Endothelial cell of umbilical vein (primary cell): Measurements from ENCODE around the gene ASB13. TPM values are rescaled to one million over a fixed set of nuclear protein-coding genes. Genes with fewer than 3 reads are reported as not detected.

ENCODE experiments used
- BruUV-seq: library from RNA; stranded (reverse); fragments of 400-500 nt; replicated peaks from 2 replicates; lab custom pipeline; 2021; lab: Mats Ljungman, UMichigan
- CTCF ChIA-PET: fragments of 300-600, 350-600 bp; sonication (Branson Sonifier 250); formaldehyde crosslinking; loops from one replicate; lab custom pipeline; 2021; ENCODE audit warnings: antibody characterized with exemption, inconsistent platforms; lab: Charles Lee
- POLR2A ChIA-PET: fragments of 300-600, 350-600 bp; sonication (Branson Sonifier 250); formaldehyde crosslinking; loops from one replicate; lab custom pipeline; 2021; ENCODE audit warnings: antibody characterized with exemption, inconsistent platforms; lab: Charles Lee
- DNase-seq: peaks from one replicate; pipeline ENCODE4 v3.0.0-alpha.2; 2011; ENCODE audit warnings: low read depth, low spot score
- FAIRE-seq: peaks from 2 replicates; lab custom pipeline; 2011; peaks lifted over from hg19 to GRCh38; lab: Jason Lieb, UNC
- H2AFZ ChIP-seq: 2 replicates; pipeline ENCODE4 v1.6.0; 2012; ENCODE audit warnings: low read depth, low read length, control low read depth, inconsistent platforms
- H3K27ac ChIP-seq: 2 replicates; pipeline ENCODE4 v1.5.1; 2011; ENCODE audit warnings: low read depth, mild to moderate bottlenecking, control low read depth, low read length, moderate library complexity; ENCODE audit not compliant: insufficient read depth
- H3K27me3 ChIP-seq, 2 experiments: 2 replicates each; pipeline versions ENCODE4 v1.6.0 to v1.6.1; 2011; ENCODE audit warnings: low read length in 2 of 2, mixed read lengths in 1 of 2; ENCODE audit not compliant: control insufficient read depth in 2 of 2, insufficient read depth in 2 of 2
- H3K36me3 ChIP-seq, 2 experiments: 2 replicates in 1 of 2; 3 replicates in 1 of 2; pipeline ENCODE4 v1.5.1; 2011; ENCODE audit warnings: low read length in 2 of 2, mild to moderate bottlenecking in 1 of 2, moderate library complexity in 1 of 2; ENCODE audit not compliant: control insufficient read depth in 2 of 2, insufficient read depth in 2 of 2; ENCODE audit errors: extremely low read depth in 1 of 2
- H3K4me1 ChIP-seq: 3 replicates; pipeline ENCODE4 v1.5.1; 2011; ENCODE audit warnings: mild to moderate bottlenecking, low read length; ENCODE audit not compliant: control insufficient read depth, insufficient read depth; ENCODE audit errors: extremely low read depth
- H3K4me2 ChIP-seq: 2 replicates; pipeline ENCODE4 v1.6.1; 2011; ENCODE audit warnings: low read length, control low read depth, mixed read lengths; ENCODE audit not compliant: insufficient read depth
- H3K4me3 ChIP-seq, 3 experiments: fragments of 200-600 bp in 1 of 3; sonication (generic), shearing (Covaris generic) in 1 of 3; replicated peaks in 1 of 3; 2 replicates each; pipeline ENCODE4 v1.5.1; 2011 to 2016; ENCODE audit warnings: control low read depth in 3 of 3, low read length in 3 of 3, mild to moderate bottlenecking in 2 of 3, inconsistent platforms in 1 of 3, low read depth in 1 of 3, moderate library complexity in 1 of 3; ENCODE audit not compliant: insufficient read depth in 1 of 3
- H3K79me2 ChIP-seq: 2 replicates; pipeline ENCODE4 v1.6.0; 2012; ENCODE audit warnings: low read length, inconsistent platforms; ENCODE audit not compliant: control insufficient read depth, insufficient read depth
- H3K9ac ChIP-seq: replicated peaks from 2 replicates; pipeline ENCODE3; 2011; ENCODE audit warnings: low read length, control low read depth; ENCODE audit not compliant: insufficient read depth; ENCODE audit errors: extremely low read depth
- H3K9me1 ChIP-seq: replicated peaks from 3 replicates; pipeline ENCODE4 v1.6.0; 2011; ENCODE audit warnings: mild to moderate bottlenecking, low read length; ENCODE audit not compliant: control insufficient read depth, insufficient read depth; ENCODE audit errors: extremely low read depth
- H3K9me3 ChIP-seq: replicated peaks from 2 replicates; pipeline ENCODE4 v1.5.1; 2012; ENCODE audit warnings: low read length, inconsistent platforms; ENCODE audit not compliant: control insufficient read depth, insufficient read depth
- H4K20me1 ChIP-seq: replicated peaks from 2 replicates; pipeline ENCODE3; 2011; ENCODE audit warnings: mild to moderate bottlenecking, low read length; ENCODE audit not compliant: control insufficient read depth, insufficient read depth; ENCODE audit errors: extremely low read depth
- EZH2 ChIP-seq: IDR thresholded peaks from 2 replicates; pipeline ENCODE4 v1.6.1; 2012; ENCODE audit warnings: borderline replicate concordance, low read depth, mild to moderate bottlenecking, moderate library complexity, low read length, inconsistent platforms; ENCODE audit not compliant: severe bottlenecking
- FOS ChIP-seq: IDR thresholded peaks from 2 replicates; pipeline ENCODE4 v1.6.1; 2011; ENCODE audit warnings: mild to moderate bottlenecking, low read length, moderate library complexity, borderline replicate concordance; ENCODE audit not compliant: insufficient read depth
- GATA2 ChIP-seq: IDR thresholded peaks from 2 replicates; pipeline ENCODE4 v1.7.0; 2011; ENCODE audit warnings: low read depth, mild to moderate bottlenecking, moderate library complexity, mixed read lengths, low read length; ENCODE audit not compliant: insufficient read length, insufficient read depth
- JUN ChIP-seq: IDR thresholded peaks from 2 replicates; pipeline ENCODE4 v1.6.1; 2011; ENCODE audit warnings: borderline replicate concordance, low read depth; ENCODE audit not compliant: insufficient read length, insufficient read depth
- MAX ChIP-seq: IDR thresholded peaks from 2 replicates; pipeline ENCODE4 v1.6.1; 2011; ENCODE audit not compliant: insufficient read depth, insufficient read length
- MYC ChIP-seq: IDR thresholded peaks from one replicate; pipeline ENCODE4 v1.6.1; 2011; ENCODE audit warnings: mild to moderate bottlenecking, low read depth, low read length
- POLR2A ChIP-seq: IDR thresholded peaks from 2 replicates; pipeline ENCODE4 v1.6.1; 2012; ENCODE audit warnings: low read depth, mild to moderate bottlenecking, control low read depth, low read length
- POLR2AphosphoS5 ChIP-seq: IDR thresholded peaks from 2 replicates; pipeline ENCODE4 v1.6.1; 2012; ENCODE audit warnings: low read depth, mild to moderate bottlenecking, control low read depth, low read length, moderate library complexity; ENCODE audit not compliant: insufficient read depth
- dilution Hi-C: fragments of 300-500 bp; cut with MboI; formaldehyde crosslinking; loops from one replicate; pipeline ENCODE4 v1.15.0; 2019; ENCODE audit warnings: low sequenced_read_pairs; ENCODE audit not compliant: extremely low pct_ligation_motif_present
- intact Hi-C: fragments of 100-400 bp; cut with micrococcal nuclease; formaldehyde crosslinking; loops from one replicate; pipeline ENCODE4 v1.10.0; 2022
- polyA plus RNA-seq, 4 experiments: library from polyadenylated mRNA; depleted of rRNA in 3 of 4; stranded (reverse) in 3 of 4; unstranded in 1 of 4; fragments of >200 nt; gene quantifications; 2 replicates each; pipeline versions ENCODE4 v1.2.1 to v1.2.3, GENCODE V29; 2011 to 2012; ENCODE audit warnings: missing spikeins in 1 of 4
- total RNA-seq: library from RNA; stranded (reverse); gene quantifications from 2 replicates; pipeline ENCODE4 v1.2.3, GENCODE V29; 2021
- TF ChIP-seq, protein P1 (sequence below), 2 donors: IDR thresholded peaks; 1 replicate in 1 of 2; 2 replicates in 1 of 2; pipeline ENCODE4 v1.5.1; 2011; ENCODE audit warnings: low read length in 2 of 2, mild to moderate bottlenecking in 2 of 2, moderate library complexity in 2 of 2, control low read depth in 1 of 2, inconsistent platforms in 1 of 2, low read depth in 1 of 2; ENCODE audit not compliant: insufficient read depth in 1 of 2; ENCODE audit errors: extremely low read depth in 1 of 2

The ASB13 gene
- total and polyA plus RNA-seq, 2 donors (not counting 3 experiments of a cell fraction or from before 2014, with no cell fraction given), result 6.3 to 7.3 TPM

GRCh38 chr10:5616836-5617235, 49.6 kb downstream of the ASB13 start:
- intact Hi-C loops (no loop called here), dilution Hi-C loops (no loop called here)
- DNase-seq, result no peak
- H2AFZ ChIP-seq, result no peak overlapping the region
- H3K9ac ChIP-seq, result no peak overlapping the region
- no peaks in the 10 kb centered on the region for H3K4me1 ChIP-seq
- TF ChIP-seq FOS (no peak), GATA2 (no peak), JUN (no peak), EZH2 (no peak), POLR2A (no peak), MYC (no peak), MAX (no peak), POLR2AphosphoS5 (no peak)
- TF ChIP-seq, protein P1, sequence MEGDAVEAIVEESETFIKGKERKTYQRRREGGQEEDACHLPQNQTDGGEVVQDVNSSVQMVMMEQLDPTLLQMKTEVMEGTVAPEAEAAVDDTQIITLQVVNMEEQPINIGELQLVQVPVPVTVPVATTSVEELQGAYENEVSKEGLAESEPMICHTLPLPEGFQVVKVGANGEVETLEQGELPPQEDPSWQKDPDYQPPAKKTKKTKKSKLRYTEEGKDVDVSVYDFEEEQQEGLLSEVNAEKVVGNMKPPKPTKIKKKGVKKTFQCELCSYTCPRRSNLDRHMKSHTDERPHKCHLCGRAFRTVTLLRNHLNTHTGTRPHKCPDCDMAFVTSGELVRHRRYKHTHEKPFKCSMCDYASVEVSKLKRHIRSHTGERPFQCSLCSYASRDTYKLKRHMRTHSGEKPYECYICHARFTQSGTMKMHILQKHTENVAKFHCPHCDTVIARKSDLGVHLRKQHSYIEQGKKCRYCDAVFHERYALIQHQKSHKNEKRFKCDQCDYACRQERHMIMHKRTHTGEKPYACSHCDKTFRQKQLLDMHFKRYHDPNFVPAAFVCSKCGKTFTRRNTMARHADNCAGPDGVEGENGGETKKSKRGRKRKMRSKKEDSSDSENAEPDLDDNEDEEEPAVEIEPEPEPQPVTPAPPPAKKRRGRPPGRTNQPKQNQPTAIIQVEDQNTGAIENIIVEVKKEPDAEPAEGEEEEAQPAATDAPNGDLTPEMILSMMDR (IDR thresholded peaks at IDR 0.05; ENCODE audit: extremely low read depth in 1 of 2, insufficient read depth in 1 of 2, low read depth in 1 of 2, low read length in 2 of 2), result no peak
- H4K20me1 ChIP-seq, result no peaks in the 10 kb centered on the region
- H3K27ac ChIP-seq, result no peak overlapping the region
- no TSS peak for BruUV-seq
- H3K79me2 ChIP-seq, result no peaks in the 10 kb centered on the region
- H3K4me2 ChIP-seq, result no peak overlapping the region
- no peaks in the 10 kb centered on the region for H3K9me1 ChIP-seq
- no peak for FAIRE-seq
- no peaks in the 10 kb centered on the region for H3K27me3 ChIP-seq
- ChIA-PET CTCF (interaction anchor here (0.7 to 3.0 kb wide), 2 partner anchors 13 to 20 kb away, joined by 3 to 10 read pairs; no protein-coding TSS in a partner anchor), POLR2A (no interaction called here)
- no peak overlapping the region for H3K4me3 ChIP-seq
- no peaks in the 10 kb centered on the region for H3K9me3 ChIP-seq
- no peaks in the 10 kb centered on the region for H3K36me3 ChIP-seq
